Suppressor macrophage (primary cell): ENCODE results near the gene PARP3.
A peak's percentile ranks its signal among the peaks of the same experiment; 100 is the strongest.

Source experiments
- DNase-seq, 4 experiments: peaks; one replicate each; pipeline ENCODE4 v3.0.0-alpha.2; 2020 to 2022

The PARP3 gene

DNA sequence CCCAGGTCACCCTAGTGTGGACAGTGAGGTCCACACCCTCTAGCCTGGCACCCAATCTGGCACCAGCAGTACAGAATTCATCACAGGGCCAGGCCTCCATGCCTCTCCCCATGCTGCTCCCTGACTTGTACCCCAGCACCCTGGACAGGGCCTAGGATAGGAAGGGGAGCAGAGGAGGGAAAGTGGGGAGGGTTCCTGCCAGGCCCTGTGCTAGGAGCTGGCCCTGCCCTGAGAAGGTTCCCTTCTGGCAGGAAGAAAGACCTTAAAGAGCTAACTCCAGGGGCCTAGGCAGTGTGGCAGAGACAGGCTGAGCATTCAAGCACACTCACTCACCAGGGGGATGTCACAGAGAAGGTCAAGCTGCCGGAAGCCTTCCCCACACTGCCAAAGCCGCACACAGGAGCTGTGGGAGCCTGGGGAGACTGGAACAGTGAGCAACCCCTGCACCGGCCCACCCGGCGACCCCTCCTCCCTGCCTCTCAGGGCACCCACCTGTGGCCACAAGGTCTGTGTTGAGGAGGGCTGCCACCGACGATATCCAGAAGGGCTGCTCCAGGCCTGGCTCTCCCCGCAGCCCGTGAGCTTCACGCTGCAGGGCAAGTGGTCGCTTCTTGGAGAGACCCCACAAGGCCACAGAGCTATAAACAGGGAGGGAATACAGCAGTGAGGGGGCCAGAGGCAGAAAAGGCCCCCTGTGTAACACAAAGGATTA lies 7.9 kb upstream of the PARP3 start:
- DNase-seq = no peak

DNA sequence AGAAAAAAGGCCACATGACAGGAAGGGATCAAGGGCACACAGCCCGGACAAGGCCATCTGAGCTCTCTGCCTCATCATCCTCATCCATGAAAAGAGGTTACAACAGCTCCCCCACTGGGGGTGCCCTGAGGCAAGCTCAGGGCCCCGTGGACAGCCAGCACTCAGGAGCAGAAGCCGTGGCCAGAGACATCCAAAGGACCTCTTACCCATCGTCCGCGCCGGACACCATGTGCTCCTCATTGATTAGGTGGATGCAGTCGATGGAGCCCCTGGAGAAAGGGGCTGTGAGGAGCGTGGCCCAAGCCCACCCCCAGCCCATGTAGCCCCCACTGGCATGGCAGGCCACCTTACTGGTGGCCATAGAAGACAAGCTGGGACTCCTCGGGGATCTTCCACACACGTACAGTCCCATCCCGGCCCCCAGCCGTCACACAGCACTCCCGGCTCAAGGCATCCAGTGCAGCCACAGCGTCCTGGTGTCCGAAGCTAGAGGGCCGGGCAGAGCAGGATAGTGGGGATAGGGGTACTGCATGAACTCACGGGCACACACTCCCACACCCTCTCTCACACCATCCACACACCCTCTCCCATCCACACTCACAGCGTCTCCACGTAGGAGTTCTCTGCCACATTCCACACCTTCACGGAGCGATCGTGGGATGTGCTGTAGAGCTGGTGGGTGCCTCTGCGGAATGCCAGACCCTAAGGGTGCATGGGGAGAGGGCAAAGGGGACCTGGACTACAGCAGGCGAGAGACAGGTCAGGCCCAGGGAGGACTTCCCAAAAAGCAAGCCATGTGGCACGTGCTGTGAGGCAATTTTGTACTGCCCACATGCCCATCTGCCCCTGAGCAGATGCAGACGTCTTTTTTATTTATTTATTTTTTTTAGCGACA lies 6.9 kb upstream of the PARP3 start:
- no peak for DNase-seq

DNA sequence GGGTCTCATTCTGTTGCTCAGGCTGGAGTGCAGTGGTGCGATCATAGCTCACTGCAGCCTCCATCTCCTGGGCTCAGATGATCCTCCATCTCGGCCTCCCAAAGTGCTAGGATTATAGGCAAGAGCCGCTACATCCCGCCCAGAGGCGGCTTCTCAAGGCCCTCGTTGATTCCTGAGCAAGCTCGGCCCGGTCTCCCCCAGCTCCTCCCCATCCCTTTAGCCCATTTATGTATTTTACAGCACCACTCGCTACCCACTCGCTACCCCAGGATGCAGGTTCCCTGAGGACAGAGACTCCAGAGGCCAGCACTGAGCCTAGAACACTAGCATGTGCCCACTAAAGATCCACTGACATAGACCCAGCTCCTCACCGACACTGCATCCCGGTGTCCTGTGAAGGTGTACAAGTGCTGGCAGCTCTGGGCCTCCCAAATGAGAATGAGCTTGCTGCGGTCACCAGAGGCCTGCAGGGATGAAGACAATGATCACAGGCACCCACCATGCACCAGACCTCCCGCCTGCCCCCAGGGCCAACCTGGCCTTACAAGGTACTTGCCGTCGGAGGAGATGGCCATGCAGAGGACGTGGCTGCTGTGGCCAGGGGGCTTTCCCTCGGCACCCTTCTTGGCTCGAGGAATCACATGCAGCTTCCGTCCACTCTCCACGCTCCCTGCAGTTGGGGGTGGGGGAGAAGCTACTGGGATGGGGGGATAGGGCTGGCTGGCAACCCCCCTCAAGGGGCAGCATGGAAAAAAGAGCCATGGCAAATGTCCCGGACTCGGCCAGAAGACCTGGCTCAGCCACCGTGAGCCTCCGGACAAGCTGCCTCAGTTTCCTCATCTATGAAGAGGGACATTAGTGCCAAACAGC lies 6.0 kb upstream of the PARP3 start:
- DNase-seq = no peak

DNA sequence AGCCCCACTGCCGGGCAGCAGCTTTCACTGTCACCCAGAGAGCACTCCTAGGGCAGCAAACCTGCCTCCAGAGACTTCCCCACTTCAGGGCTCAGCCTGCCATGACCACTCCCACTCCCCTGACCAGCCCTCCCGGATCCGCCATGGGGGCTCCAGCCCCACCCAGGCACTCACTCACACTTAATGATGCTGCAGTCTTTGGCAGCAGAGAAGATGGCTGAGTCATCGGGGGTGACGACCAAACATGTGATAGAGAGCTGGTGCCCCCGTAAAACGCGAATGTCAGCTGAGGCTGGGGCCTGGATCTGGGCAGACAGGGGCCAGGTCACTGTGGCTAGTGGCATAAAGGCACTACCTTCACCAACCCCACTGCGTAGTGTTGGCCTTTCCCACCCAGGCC lies 5.1 kb upstream of the PARP3 start:
- no peak for DNase-seq

DNA sequence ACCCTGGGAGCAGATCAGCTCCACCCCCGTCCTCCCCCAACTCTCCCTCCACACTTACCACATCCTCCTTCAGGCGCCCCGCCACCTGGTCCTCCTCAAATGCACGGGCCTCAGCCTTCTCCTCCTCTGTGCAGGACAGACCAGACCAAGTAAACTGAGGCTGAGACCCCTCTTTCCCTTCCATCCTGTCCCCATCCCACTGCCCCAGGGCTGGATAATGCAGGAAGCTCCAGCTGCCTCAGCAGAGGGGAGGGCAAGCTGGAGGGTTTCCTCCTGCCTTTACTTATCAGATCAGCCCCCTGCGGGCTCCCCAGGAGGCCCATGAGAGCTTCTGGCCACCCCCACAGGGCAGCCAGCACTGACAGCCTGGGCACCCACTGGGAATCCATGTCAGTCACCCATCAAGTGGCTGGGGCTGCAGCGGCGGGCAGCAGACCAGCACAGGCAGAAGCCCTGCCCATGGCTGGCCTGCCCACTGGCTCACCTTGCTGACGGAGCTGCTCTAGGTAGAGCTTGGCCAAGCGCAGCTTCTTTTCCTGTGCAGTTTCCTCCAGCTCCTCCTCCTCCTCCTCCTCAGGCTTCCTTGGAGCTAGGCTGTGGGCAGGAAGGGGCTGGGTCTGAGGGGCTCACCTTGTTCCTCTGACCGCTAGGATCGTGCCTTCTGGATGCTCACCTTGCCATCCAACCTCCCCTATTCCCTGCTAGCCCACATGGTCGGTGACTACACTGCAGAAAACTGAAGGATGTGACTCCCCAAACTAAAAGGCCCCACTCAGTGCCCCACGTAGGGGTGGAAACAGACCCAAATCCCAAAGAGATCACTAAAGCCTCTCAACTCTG lies 4.3 kb upstream of the PARP3 start:
- no peak for DNase-seq

DNA sequence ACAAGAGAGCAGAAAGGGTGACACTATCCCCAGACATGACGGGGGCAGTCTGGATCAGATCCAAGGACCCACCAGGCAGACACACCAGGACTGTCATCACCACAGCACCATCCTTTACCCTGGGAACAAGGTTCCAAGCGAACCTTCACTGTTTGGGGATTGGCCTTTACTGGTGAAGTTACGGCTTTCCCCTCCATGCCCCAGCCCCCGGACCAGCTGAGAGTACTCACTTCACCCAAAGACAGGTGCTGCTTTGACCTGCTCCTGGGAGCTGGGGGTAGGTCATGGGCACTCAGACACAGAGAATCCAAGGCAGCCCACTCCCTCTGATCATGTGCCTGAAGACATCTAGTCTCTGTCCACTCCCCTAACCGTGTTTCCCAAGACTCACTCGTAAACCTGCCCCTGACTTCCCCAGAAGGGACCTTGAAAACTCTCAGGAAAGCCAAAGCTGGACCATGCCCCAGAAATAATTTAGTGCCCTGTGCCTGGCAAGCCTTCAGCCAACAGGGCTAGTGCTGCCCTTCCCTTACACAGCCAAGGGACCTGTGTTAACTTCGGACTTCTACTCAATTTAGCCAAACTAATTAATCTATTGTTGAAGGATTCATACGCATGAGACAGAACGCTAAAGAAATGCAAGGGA lies 3.3 kb upstream of the PARP3 start:
- DNase-seq = no peak

DNA sequence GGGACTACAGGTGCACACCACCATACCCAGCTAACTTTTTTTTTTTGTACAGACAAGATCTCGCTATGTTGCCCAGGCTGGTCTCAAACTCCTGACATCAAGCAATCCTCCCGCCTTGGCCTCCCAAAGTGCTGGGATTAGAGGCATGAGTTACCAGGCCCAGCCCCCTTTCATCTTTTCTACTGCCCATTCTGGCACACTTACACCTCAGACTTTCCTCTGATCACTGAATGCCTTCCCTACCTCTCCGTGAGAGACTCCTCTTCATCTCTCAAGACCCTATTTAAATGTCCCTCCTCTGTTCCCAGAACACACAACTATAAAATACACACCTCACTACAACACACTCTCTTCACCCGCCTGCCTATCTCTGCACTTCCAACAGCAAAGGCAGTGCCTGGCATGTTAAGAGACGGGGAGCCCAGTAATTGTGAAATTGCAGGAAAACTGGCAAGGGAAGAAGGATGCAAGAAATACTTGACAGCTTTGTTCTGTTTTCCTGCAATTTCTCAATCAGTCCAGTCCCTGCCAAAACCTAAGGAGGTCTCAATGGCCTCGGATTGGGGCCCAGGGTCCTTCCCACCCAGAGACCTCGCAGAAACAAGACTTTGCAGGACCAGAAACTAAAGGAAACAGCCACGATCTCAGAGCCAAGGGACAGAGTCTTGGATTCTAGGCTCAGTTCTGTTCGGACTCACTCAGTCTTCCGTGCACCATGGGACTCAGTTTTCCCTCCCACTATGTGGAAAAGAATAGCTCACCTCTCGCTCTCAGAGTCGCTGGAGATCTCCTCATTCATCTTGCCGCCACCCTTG lies 1.3 kb upstream of the PARP3 start:
- peak in 1 of 4 experiments; percentile 9 for DNase-seq

DNA sequence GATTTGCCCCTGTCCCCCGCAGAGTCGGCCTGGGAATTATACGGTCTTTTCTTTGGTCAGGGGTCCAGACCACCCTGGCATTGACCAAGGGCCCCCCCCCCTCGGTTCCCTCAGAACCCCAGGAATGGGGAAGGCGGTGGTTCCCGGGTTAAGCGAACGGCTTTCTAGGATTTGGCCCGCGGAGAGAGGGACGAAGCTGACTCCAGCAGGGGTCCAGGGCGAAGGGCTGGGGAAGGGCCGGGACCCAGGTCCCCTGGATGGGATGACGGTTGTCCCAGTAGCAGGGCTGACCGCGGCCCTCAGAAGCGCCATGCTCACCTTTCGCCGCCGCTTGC lies 733 bp upstream of the PARP3 start:
- no peak for DNase-seq

DNA sequence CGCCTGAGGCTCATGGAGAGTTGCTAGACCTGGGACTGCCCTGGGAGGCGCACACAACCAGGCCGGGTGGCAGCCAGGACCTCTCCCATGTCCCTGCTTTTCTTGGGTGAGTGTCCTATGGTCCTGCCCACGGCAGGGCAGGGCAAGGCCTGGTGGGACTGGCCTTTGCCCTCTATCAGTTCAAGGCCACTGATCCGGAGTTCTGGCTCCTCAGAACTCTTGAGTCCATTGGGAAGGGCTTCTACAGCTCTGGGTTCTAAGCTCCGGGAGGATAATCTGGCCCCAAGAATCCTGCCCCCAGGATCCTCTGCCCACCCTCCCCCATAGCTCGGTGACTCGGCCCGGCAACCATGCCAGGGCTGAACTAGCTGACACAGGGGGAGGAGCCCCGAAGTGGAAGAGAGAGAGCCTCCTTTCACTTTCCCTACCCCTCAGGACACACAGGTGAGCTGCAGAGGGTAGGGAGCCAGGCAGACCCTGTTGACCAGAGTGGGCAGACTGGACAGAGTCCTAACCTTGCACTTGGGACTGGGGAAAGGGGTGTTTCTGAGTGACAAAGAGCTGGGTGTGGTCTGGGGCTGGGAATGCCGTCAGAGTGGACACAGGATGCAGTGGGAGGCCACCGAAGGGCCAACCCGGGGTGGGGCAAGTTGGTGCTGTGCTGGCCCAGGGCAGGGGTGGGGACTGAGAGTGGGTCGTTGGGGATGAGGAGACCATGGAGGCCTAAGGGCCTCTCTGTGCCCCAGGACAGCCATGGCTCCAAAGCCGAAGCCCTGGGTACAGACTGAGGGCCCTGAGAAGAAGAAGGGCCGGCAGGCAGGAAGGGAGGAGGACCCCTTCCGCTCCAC lies 664 bp downstream of the PARP3 start:
- DNase-seq = peak; percentile 36 to 63 (median 56)

DNA sequence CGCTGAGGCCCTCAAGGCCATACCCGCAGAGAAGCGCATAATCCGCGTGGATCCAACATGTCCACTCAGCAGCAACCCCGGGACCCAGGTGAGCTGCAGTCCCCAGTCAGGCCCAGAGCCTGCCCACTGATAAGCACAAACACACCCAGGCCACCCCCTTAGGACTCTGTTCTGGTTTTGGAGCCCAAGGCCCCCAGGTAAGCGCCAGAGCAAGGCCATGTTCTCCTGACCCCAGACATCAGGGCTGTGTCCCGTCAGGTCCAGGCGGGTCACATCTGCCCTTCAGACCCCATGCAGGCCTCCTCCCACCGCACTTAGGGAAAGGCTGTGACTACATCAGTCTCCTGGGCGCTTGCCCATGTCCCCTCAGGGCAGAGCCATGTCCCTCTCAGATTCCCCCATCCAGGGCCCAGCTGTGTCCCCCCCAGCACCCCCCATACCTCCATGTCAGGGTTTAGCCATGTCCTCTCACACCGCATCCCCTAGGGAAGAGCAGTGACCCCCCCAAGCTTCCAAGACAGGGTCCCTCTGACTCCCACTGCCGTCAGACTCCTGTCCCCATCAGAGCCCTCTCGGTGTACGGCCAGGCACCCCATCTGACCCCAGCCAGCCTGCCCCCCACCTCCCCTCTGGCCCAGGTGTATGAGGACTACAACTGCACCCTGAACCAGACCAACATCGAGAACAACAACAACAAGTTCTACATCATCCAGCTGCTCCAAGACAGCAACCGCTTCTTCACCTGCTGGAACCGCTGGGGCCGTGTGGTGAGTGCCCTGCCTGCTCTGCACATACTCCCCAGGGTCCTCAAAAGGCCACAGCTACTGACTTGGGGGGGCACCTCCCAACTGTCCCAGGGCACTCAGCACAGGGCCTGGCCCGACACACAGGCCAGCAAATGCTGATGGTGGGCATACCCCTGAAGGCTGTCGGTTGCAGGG lies 1.6 kb downstream of the PARP3 start:
- no peak for DNase-seq

DNA sequence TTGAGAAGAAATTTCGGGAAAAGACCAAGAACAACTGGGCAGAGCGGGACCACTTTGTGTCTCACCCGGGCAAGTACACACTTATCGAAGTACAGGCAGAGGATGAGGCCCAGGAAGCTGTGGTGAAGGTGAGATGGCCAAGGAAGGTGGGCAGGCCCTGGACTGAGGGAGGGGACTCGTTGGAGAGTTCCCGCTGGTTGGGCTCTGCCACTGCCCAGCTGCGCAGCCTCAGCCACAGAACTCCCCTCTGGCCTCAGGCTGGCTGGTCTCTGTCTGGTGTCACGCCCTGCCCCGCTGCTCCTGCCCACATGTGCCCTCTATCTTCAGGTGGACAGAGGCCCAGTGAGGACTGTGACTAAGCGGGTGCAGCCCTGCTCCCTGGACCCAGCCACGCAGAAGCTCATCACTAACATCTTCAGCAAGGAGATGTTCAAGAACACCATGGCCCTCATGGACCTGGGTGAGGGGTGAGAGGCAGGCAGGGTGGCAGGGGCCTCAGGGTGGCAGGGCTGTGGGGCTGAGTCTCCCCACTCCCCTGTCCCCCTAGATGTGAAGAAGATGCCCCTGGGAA lies 2.4 kb downstream of the PARP3 start:
- no peak for DNase-seq

DNA sequence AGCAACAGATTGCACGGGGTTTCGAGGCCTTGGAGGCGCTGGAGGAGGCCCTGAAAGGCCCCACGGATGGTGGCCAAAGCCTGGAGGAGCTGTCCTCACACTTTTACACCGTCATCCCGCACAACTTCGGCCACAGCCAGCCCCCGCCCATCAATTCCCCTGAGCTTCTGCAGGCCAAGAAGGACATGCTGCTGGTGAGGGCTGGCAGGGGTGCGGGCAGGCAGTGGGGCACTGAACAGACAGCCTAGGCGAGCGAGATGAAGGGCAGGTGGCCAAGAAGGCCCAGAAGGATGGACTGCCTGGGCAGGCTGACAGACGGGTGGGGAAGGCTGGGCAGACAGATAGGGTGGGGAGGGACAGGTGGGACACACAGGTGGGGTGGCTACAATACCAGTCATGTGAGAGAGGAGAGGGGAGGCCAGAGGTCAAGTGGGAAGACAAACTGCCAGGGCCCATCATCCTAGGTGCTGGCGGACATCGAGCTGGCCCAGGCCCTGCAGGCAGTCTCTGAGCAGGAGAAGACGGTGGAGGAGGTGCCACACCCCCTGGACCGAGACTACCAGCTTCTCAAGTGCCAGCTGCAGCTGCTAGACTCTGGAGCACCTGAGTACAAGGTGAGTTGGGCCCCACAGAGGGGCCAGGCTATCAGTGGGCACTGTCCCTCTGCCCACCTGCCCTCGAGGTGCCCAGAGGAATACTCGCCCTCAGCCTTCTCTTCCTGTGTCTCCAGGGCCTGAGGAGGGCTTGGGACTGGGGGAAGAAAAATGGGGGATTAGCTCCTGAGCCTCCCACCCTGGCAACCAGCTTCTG lies 3.1 kb downstream of the PARP3 start:
- no peak for DNase-seq

DNA sequence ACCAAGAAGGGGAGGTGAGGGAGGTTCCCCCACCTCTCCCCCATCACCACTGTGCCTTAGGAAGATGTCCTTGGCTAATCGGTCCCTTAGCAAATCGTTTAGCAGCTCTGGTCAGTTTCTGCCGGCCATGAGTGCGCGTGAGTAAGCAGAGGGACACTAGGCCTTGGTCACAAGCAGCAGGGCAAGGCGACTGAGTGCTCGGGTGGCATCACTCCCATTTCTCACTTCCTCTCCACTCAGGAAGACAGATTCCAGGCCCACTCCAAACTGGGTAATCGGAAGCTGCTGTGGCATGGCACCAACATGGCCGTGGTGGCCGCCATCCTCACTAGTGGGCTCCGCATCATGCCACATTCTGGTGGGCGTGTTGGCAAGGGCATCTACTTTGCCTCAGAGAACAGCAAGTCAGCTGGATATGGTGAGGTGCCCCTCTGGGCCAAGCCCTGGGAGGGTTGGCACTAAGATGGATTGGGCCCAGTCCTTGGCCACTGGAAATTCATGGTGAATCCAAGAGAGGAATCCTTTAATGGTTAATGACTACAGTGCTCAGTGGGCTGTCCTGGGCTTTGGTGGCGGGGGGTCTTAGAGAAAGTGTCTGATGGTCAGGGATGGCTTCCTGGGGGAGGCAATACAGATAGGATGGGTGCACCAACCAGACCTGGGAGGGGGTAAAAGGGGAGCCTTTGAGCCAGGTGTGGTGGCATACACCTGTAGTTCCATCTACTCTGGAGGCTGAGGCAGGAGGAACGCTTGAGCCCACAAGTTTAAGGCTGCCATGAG lies 4.0 kb downstream of the PARP3 start:
- no peak for DNase-seq

DNA sequence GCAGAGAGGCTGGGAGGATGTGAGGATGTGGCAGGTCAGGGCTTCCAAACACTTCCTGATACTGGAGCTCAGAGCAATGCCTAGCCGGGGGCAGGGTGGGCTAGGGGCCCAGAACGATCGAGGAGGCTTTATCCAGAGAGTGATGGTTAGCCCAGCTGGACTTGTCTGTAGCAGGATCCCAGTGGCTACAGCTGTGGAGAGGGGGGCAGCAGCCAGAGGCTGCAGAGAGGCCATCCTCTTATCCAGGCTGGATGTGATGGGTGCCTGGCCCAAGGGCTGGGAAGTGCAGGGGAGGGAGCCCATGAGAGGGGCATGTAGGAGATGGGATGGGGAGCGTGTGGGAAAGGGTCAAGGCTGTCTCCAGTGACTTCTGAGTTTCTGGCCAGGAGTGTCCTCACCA lies 4.6 kb downstream of the PARP3 start:
- no peak for DNase-seq

DNA sequence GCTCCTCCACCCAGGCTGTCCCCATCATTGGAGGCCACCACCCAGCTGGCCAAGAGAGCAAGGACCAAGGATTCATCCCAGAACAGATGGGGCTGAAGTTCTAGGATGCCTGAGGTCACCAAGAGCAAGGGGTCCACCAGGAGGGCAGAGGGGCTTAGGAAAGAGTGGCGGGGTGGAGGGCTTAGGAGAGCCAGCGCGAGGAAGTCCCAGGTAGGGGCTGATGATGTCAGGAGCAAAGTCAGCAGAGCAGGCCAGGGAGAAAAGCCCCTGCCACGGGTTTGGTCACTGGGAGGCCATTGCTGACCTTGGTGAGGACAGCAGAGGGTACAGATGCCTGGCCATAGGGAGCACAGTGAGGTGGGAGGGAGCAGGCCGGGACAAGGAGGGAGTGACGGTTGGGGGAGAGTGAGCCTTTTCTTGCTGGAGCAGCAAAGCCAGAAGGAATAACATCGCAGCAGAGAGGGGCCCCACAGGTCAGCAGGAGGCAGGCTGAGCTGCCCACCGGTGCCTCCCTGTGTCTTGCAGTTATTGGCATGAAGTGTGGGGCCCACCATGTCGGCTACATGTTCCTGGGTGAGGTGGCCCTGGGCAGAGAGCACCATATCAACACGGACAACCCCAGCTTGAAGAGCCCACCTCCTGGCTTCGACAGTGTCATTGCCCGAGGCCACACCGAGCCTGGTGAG lies 5.2 kb downstream of the PARP3 start:
- no peak for DNase-seq

DNA sequence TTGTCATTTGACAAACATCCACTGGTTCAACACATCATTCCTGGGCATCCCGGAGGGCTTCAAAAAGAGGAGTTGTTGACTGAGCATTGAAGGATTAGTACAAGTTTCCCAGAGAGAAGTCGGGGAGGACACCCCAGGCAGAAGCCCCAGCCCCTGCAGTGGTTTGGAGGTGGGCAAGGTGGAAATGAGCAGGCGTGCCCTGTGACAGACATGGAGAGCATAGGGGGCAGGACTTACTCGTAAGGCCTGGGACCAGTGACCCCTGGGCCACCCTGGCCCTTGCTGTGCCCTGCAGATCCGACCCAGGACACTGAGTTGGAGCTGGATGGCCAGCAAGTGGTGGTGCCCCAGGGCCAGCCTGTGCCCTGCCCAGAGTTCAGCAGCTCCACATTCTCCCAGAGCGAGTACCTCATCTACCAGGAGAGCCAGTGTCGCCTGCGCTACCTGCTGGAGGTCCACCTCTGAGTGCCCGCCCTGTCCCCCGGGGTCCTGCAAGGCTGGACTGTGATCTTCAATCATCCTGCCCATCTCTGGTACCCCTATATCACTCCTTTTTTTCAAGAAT lies 5.9 kb downstream of the PARP3 start:
- DNase-seq = no peak
